Pulmonary artery endothelial cell (primary cell): ENCODE data around the gene EVC2. TPM values are rescaled to one million over a fixed set of nuclear protein-coding genes. Genes with fewer than 3 reads are reported as not detected.

Experiments used
- DNase-seq: peaks from one replicate; pipeline ENCODE4 v3.0.0-alpha.2; 2011; ENCODE audit warnings: low read depth, low spot score
- total RNA-seq: library from RNA; depleted of rRNA; stranded (reverse); fragments of >200 nt; gene quantifications from 2 replicates; pipeline ENCODE4 v1.2.3, GENCODE V29; 2014

EVC2 gene
- total RNA-seq, 1 donor from 2014 or later, result 9.3 TPM

DNA sequence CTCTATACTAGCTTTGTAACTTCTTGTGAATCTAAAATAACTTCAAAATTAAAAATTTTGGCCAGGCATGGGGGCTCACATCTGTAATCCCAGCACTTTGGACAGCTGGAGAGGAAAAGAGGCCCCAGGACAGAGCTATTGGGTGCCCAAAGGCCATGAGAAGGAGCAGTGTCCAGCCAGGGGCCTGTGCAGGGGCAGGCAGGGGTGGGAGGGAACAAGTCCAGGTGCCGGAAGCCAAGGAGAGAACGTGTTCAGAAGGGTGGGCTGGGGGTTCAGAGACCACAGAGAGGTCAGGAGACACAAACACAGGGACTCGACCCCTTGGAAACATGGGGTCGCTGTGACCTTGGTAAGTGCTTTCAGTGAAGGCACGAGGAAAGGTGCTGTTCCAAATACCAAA lies 138.9 kb downstream of the EVC2 start:
- DNase-seq, result no peak

DNA sequence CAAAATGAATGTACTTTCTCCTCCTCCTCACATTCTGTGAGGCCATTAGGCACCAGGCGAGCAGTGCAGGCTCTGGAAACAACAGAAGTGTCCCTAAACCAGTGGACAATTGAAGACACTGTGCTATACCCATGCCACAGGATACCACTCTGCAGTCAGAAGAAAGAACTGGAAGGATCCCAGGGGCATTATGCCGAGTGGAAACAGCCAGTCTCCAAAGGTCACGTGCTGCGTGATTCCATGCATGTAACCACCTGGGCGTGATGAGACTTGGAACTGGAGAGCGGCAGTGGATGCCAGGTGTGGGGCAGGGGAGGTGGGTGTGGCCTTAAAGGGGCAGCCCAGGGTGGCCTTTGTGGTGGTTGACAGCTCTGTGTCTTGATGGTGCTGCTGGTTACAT lies 139.4 kb downstream of the EVC2 start:
- no peak for DNase-seq

DNA sequence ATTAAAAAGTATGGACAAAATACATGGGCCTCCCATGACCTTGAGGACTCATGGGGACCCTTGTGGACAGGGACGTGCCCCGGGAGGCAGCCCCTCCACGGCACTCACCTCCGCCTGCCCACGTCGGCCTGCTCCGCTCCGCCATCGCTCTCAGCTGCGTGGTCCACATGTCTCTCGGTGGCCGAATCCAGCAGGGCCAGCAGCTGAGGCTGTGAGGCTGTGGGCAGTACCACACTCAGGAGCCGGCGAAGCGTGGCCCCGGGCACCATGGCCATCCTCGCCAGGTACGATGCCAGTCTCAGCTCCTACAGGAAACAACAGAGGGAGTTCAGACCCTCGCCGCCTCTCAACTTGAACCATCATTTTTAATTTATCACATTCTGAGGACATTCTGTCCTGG lies 140.0 kb downstream of the EVC2 start:
- DNase-seq, result no peak

DNA sequence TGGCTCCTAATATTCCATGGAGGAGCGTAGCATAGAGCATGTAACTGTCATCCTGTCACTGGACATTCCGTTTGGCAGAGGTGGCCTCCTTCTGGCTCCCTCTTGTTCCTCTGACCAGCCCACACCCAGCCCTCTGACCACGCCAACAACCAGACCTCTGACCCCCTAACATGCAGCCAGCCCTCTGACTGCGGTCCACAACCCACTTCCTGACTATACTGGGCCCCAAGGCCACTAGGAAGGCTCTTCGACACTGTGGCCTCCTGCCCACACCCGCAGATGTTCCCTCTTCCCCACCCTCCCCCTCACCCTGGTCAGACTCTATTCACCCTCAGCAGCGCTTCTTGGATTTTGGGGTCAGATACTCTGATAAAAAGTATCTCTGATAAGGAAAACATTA lies 141.4 kb downstream of the EVC2 start:
- no peak for DNase-seq

DNA sequence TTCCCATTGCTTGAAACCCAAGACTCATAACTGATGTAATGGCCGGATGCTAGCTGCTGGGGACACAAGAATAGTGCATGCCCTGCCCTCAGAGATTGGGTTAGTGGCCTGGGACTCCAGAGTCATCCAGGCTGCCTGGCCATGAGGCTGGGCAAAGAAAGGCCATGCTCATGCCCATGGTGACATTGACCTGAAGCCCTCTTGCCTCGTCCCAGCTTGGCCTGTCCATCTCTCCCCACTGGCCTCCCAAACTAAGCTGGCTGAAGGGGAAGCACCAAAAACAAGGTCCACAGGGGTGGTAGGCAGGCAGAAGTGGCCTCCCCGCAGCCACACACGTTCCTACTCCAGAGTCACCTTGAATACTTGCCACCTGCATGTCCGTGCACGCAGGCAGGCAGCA lies 141.8 kb downstream of the EVC2 start:
- no peak for DNase-seq

DNA sequence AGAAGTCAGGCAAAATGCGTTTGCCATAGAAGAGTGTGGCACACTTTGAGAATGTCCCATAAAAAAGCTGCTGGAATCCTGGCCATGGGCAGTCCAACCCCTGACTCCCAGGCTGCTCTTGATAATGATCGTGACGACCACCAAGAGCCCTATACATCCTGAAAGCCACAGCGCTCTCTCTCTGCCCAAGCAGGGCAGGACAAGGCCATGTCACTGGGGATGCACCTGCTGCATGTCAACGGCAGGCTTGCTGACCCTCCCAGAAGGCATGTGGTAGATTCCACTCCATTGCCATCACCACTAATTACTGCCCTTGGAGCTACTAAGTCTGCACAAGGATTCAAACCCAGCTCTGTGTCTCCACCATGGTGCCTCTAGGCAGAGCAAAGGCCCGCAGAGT lies 144.5 kb downstream of the EVC2 start:
- DNase-seq, result no peak

DNA sequence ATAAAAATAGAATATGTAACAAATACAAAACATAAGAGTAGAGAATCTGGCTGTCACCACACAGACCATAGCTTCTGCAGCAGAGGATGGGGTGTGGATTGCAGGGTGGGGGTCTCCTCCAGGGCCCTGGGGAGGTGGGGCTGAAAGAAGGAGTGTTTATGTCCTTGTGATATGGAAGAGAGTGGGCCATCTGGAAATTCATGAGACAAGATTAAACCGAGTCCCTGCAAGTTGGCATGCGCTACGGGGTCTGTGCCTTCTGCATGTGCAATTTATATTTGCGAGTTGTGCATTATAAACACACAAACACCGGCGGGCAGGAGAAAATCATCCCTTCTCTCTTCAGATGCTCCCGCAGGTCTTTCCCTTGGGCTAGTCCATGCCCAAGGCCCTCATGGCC lies 145.9 kb downstream of the EVC2 start:
- no peak for DNase-seq

DNA sequence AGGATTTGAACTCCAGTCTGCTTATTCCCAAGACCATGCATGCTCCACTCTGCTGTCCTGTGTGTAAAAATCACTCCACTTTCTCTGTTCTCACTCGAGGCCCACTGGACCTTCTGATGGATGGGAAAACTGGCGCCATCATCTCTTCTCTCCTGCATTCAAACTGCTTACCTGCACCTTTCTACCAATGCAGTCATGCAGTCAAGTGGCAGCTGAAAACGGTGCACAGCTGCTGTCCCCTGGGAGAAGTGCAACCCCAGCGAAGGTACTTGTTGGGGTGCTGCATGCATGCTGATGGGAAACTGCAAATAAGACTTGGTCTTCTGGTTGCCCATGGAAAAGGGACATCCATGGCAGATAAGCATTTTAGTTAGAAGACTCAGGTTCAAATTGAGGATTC lies 147.1 kb downstream of the EVC2 start:
- DNase-seq, result no peak

DNA sequence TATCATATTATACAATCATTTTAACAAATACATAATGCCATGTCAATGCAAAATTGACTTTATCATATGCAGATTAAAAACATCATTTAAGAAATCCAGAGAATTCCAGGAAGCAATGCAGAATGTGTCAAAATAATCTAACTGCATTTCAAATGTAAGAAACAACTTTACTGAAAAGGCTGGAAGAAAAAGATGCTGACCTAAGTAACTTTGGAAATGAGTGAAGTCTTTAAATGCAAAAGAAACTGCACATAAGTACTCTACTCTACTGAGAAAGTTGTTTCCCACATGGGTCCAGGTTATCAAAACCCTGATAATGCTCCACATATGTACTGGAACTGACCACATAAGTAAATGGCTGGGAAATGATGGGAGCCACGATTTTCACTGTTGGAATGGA lies 149.9 kb downstream of the EVC2 start:
- DNase-seq, result no peak

DNA sequence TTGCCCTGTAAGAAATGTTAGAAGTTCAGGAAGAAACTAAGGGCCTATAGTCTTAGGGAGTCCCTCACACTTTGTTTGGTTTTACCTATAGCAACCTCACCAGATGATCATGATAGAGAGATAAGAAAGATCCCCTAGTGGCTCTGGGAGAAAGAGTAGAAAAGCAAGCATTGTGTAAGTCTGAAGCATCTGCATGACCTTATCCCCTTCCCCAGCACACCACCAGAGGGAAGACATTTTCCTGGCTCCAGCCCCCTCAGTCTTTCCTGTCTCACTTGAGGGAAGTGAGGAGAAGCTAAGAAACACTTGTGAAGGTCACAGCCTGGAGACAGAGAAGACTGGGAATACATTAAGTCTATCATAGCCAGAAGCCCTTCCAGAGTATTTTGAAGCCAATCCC lies 154.0 kb downstream of the EVC2 start:
- no peak for DNase-seq

DNA sequence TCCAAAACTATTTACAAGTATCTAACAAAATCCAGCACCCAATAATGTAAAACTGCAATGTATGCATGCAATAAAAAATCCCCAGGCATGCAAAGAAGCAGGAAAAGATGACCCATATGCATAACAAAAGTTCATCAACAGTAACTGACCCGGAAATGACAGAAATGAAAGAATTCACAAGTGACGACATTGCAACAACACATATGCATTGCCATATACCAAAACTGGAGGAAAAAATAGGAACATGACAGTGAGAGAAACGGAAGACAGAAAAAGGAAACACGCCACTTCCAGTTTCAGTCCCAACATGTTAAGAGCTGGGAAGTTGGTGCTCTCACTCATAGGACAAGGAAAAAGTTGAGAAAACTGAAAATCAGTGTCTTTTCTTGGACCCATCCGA lies 154.6 kb downstream of the EVC2 start:
- no peak for DNase-seq

DNA sequence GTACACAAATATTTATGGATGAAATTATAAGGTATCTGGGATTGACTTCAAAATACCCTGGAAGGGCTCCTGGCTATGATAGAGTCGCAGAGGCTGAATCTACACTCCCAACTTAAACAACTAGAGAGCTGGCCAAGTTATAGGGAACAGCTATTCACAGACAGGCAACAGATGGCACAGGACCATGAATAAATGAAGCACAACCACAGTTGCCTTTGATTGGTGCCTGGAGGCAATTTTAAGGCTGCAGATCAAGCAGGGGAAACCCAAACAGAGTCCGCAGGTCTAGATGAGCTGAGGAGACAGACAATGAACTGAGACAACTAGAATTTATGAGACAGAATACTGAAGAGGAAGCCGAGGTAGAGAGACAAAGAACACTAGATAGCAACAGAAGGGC lies 155.9 kb downstream of the EVC2 start:
- DNase-seq, result no peak

DNA sequence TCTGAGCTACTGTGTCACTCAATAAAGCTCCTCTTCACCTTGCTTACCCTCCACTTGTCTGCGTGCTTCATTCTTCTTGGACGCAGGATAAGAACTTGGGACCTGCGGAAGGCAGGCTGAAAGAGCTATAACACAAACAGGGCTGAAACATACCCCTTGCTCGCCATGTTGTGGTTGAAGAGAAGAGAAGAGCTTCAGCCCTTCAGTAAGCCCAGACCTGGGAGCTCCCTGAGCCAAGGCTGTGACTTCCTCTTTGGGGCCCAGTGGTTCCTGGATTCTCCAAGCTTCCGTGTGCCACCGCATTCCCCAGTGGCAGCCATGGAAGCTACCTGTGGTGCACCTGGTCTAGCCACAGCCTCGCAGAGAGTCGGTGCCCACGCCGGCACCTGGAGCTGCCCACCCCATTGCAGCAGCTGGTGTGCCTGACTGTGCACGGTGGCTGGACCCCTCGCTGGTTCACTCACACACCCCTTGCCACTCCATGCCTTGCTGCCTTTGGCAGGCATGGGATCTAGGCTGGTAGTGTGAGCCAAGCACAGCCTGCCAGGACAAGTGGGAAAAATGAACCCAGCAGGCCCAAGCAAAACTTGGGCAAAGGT lies 160.6 kb downstream of the EVC2 start:
- no peak for DNase-seq

DNA sequence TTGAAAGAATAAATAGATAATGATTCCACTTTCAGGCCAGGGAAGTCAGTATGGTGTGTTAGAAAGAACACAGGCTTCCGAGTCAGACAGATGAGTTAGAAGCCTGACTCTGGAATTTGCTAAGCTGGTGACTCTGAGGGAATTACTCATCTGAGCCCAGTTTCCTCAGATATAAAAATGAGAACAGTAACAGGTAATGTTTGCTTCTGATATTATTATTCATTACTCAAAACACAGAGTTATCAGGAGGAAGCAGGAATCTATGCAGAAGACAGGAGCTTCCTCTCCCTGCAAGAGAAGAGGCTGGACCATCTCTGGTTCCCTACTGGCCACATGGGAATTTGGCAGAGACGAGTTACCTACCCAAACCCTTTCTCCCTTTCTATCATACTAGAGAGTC lies 163.1 kb downstream of the EVC2 start:
- DNase-seq, result no peak

DNA sequence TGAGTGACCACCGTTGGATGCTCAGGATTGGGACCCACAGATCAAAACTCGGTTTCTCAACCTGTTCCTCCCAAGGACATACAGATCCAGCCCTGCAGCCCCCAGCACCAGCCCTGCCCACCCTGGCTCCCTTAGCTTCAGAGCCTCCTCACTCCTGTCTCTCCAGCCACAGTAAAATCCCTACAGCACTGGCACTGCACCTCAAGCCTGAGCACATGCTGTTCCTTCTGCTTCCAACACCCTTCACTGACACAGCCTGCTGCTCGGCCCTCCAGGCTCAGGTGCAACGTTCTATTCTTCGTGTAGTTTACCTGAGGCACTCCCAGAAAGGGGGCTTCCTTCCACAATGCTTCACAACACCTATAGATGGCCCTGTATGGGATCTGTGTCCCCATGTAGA lies 163.6 kb downstream of the EVC2 start:
- DNase-seq, result no peak

DNA sequence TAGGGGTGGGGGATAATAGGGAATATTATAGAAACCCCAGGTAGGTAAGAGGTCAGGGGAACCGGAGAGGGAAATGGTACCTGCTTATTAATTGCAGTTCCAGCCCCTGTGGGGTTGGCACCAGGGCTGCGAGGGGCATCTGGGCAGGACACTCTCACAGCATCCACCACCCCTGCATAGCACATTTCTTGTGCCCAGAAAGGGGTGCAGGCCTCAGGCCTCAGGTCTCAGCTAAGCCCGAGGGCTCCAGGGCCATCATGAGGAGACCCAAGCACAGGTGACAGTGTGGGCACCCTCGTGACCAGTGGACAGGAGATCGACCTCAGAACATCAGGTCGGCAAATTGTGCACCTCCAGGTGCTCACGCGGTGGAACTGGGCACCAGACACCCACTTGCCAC lies 164.7 kb downstream of the EVC2 start:
- DNase-seq, result no peak

DNA sequence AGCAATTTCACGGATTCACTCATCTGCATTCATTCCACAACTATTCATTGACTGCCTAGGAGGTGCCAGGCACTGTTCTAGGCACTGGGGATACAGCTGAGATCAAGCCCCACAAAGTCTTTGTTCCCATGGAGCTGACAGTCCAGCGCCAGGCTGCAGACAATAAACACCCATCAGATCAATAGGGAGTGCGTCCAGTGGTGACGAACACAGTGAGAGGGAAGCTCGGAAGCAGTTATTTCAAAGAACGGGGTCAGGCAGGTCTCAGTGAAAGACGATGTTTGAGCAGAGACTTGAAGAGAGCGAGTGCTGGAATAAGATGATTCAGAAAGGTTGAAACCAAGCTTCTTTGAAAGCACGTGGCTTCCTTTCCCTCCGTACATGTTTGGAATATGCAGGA lies 167.2 kb downstream of the EVC2 start:
- DNase-seq, result no peak

DNA sequence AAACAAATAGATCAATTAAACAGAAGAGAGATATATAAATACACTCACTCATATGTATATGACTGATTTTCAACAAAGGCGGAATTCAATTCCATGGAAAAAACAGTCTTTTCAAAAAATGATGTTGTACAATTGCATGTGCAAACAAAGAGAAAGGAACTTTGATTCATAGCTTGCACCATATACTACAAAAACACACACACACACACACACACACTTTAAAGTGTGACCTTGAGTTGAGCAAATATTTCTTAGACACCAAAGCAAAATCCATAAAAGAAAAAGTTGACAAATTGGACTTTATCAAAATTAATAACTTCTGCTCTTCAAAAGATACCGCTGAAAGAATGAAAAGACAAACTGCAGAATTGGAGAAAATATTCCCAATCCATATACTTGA lies 168.8 kb downstream of the EVC2 start:
- DNase-seq, result no peak

DNA sequence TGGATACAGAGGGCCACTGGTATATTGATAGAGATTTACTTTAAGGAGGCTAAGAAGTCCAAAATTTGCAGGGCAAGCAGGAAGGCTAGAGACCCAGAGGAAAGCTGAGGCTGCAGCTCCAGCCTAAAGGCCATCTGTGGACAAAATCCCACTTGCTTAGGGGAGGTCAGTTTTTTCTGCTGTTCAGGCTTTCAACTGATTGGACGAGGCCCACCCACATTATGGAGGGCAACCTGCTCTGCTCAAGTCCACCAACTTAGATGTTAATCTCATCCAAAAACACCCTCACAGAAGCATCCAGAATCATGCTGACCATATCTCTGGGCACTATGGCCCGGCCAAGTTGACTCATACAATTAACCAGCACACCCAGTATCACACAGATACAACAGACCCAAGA lies 176.3 kb downstream of the EVC2 start:
- DNase-seq, result no peak

DNA sequence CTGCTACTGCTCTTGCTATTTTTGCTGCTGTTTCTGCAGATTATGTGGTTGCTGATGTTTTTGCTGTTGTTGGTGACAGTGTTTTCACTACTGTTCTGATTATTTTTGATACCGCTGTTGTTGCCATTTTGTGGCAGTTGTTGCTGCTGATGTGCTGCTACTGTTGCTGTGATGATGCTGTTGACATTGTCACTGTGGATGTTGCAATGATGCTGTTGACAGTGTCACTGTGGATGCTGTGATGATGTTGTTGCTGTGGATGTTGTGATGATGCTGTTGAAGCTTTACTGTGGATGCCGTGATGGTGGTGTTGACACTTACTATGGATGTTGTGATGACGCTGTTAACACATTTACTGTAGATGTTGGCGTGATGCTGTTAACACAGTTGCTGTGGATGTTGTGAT lies 180.3 kb downstream of the EVC2 start:
- no peak for DNase-seq

DNA sequence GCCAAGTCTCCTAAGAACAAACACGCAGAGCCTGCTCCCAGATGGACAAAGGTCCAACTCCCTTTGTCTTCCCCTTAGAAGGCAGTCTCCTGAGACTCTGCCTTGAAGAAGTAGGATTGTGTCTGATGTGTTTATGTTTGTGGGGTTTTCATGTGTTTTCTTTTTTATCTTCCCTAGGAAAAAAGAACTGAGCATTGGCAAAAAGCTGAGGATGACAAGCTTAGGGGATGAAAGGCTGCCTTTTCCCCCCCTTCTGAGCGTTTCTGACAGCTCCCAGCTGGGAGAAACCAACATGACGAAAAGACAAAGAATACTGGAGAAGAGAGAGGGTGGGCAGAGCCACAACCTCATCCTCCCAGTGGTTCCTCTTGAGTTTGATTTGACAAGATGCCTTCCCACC lies 181.1 kb downstream of the EVC2 start:
- DNase-seq, result no peak

DNA sequence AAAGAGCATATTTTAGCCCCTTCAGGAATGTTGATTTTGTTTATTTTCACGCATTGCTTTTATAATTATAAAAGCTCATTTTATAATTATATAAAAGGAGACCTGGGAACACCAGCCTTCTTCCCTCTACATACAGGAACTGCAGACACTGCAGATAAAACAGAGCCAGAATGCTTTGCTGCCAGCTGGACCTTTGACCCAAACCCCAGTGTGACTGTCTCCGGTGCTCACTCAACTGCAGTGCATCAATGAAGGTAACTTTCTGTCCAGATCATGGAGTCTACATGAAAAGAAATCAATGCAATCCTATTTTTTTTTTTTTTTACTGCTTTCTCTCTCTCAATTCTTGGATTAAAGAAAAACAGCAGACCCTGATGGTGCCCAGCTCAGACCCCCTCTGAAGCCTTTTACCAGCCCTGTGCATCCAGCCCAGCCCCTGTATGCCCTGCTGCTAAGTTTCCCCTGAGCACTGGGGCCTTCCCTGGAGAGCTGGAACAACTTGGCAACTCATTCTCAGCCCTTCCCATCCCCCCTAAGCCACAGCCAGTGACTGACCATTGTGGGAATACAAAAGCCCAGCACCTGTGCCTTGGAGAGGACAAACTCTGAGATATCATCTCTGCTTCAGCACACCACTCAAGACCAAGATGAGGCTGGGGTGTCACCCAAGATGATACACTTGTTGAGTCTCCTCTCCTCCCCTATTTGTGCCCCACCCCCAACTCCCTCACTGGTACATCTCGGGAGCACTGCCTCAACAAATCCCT lies 182.1 kb downstream of the EVC2 start:
- no peak for DNase-seq

DNA sequence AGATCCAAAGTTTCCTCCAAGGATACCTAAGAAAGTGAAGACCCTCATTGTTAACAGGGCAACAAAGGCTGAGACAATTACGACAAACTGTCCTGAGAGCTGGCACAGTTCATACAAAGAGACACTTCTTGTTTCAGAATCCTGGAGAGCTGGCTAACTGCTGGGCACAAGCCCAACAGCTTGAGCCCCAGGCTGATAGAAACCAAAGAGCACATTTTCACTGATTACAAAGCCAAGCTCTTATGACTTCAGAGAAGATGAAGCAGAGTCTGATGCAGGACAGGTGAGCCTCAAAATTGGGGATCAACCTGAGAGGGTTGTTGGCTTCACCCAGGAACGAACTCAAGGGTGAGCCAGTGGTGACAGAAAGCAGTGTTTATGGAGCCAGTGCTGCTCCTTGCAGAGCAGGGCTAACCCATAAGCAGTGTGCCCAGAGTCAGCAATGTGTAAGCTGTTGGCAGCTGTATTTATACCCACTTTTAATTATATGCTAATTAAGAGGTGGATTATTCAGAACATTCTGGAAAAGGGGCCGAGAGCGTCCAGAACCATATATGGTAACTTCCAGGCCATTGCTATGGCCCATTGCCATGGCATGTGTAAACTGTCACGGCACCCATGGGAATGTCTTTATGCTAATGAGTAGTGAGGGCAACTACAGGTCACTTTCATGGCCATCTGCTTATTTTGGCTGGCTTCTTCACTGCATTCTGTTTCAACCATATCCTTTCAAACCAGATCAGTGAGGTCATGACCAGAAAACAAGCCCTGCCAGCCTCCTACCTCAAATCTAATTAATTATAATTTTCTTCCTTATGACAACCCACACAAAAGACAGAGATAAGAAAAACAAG lies 183.7 kb downstream of the EVC2 start:
- DNase-seq, result peak; percentile 35
